Naive B cell (primary cell): ENCODE measurements around the gene KCNH2. TPM values are rescaled to one million over a fixed set of nuclear protein-coding genes. Genes with fewer than 3 reads are reported as not detected.

ENCODE experiments used
- ATAC-seq, 2 donors: fragments of 150-1000 bp; cut with Tn5 transposase; 2 replicates each; pipeline ENCODE4 v1.10.0; 2021; ENCODE audit warnings: low read depth in 2 of 2, mild to moderate bottlenecking in 2 of 2, moderate library complexity in 2 of 2
- DNase-seq: peaks from one replicate; pipeline ENCODE4 v3.0.0; 2022
- H3K27ac Mint-ChIP-seq, 6 donors: one replicate each; pipeline ENCODE4 v1.8.0; 2020 to 2022; ENCODE audit warnings: mild to moderate bottlenecking in 6 of 6, mixed read lengths in 6 of 6, moderate library complexity in 5 of 6, inconsistent platforms in 2 of 6
- H3K27me3 Mint-ChIP-seq, 3 donors: one replicate each; pipeline ENCODE4 v1.8.0; 2021 to 2022; ENCODE audit warnings: mixed read lengths in 3 of 3, mild to moderate bottlenecking in 1 of 3
- H3K36me3 Mint-ChIP-seq, 2 donors: one replicate each; pipeline ENCODE4 v1.8.0; 2020 to 2022; ENCODE audit warnings: mixed read lengths in 2 of 2, inconsistent platforms in 1 of 2, mild to moderate bottlenecking in 1 of 2
- H3K4me1 Mint-ChIP-seq, 3 donors: one replicate each; pipeline ENCODE4 v1.8.0; 2020 to 2022; ENCODE audit warnings: mixed read lengths in 3 of 3, inconsistent platforms in 1 of 3, mild to moderate bottlenecking in 1 of 3, moderate library complexity in 1 of 3
- H3K4me3 Mint-ChIP-seq, 8 donors: one replicate each; pipeline ENCODE4 v1.8.0; 2020 to 2022; ENCODE audit warnings: mild to moderate bottlenecking in 8 of 8, mixed read lengths in 8 of 8, moderate library complexity in 8 of 8, inconsistent platforms in 2 of 8
- H3K9me3 Mint-ChIP-seq, 7 donors: one replicate each; pipeline ENCODE4 v1.8.0; 2020 to 2022; ENCODE audit warnings: mixed read lengths in 7 of 7, mild to moderate bottlenecking in 5 of 7, inconsistent platforms in 2 of 7, moderate library complexity in 1 of 7
- polyA plus RNA-seq, 6 donors: library from polyadenylated mRNA; unstranded; fragments of 300-500 nt; fragmentation: Illumina TruSeq; gene quantifications; one replicate each; pipeline ENCODE4 v1.2.3, GENCODE V29; 2021; ENCODE audit warnings: low read depth in 6 of 6

Gene KCNH2
- polyA plus RNA-seq, 6 donors from 2014 or later, result 0.17 to 0.29 (median 0.29) TPM; not detected in 3

DNA sequence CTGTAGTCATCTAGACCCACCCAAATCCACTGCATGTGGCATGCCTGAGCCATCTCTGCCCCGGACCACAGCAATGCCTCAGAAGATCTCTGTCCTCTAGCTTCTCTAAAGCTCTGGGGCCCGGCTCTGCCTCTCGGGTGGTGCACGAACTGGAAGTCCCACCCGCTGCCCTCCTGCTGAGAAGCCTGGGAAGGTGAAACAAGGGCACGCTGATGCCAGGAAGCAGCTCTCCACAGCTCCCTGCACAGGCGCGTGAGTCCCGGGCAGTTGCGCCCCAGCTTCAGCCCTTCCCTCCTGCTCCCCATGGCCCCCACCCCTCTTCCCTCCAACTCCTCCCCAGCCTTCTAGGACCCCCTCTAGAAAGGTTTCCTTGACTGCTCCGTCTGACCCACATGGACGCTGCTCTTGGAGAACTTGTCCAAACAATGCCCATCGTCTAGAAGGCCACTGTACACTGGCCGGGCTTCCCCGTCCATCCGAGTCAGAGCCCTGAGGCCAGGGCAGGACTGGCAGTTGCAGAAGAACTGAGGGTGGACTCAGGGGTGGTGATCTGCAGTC is 12.8 kb downstream of the KCNH2 start:
- H3K27me3 Mint-ChIP-seq, result peaks cover 19 to 78% (median 74%) of the 10 kb centered on the region in 3 donors
- DNase-seq (no peak), ATAC-seq (no peak)
- peaks cover 4 to 11% (median 4%) of the 10 kb centered on the region in 3 donors for H3K4me1 Mint-ChIP-seq
- H3K9me3 Mint-ChIP-seq, result no peaks in the 10 kb centered on the region
- no peaks in the 10 kb centered on the region for H3K36me3 Mint-ChIP-seq
- no peak overlapping the region for H3K4me3 Mint-ChIP-seq
- no peak overlapping the region for H3K27ac Mint-ChIP-seq

DNA sequence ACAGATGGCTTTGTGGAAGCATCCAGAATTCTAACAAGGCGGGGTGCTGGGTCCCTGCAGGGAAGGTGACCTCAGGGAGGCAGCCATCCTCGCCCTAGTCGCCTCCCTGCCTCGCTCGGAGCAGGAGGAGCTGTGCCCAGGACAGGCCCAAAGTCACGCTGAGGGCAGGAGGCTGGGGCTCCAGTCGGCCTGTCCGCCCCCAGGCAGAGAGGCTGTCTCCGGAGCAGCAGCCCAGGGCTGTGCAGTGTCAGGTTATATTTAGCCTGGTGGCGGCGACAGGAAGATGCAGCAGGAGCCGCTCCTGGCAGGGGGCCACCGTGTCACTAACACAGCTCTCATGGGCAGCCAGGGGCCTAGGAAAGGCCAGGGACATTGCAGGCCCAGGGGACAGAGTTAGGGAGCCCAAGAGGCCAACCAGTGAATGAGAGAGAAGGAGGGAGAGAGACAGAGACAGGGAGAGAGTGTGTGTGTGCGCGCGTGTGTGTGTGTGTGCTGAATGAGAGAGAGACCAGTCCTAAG is 13.5 kb downstream of the KCNH2 start:
- DNase-seq, result no peak
- no peaks in the 10 kb centered on the region for H3K36me3 Mint-ChIP-seq
- no peak overlapping the region for H3K27ac Mint-ChIP-seq

DNA sequence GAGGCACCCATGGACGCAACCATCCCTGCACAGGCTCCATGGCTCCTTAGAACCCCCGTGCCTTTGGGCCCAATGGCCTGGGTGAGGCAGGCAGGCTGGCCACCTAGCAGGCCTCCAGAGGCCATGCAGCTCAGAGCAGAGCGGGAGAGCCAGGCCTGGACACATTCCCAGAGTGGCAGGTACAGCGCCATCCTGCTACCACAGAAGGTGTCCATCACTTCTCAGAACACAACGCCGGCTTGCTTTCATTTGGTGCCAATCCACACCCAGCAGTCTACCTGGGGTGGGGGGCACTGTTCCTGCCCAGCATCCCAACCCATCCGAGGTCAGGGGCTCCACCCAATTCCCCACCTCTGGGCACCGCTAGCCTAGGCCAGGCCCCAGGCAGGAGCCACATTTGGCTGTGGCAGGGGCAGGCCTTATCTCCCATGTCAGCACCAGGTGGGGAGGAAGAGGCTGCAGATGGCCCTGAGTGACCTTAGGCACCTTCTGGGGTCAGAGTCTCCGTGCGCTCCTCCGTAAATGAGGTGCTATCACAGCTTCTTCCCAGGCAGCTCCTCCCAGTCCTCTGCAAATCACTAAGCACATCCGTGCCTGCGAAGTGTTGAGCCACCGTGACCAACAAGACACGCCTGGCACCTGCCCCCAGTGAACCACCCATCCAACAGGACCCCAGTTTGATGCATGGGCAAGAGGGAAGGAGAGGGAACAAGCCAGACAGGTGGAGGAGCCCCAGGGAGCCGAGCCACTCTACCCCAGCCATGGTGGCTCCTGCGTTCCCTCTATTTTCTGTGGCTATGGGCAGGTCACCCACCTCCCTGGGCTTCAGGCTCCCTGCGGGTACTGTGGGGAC is 14.2 kb downstream of the KCNH2 start:
- Mint-ChIP-seq H3K27ac (no peak overlapping the region), H3K9me3 (no peaks in the 10 kb centered on the region), H3K27me3 (peaks cover 30 to 83% (median 76%) of the 10 kb centered on the region in 3 donors), H3K4me1 (peaks cover 4 to 11% (median 7%) of the 10 kb centered on the region in 3 donors), H3K36me3 (no peaks in the 10 kb centered on the region), H3K4me3 (no peak overlapping the region)
- DNase-seq, result no peak
- ATAC-seq, result no peak

More for the DNA sequence above, 13.5 kb downstream of the KCNH2 start:
- no peak overlapping the region for H3K4me3 Mint-ChIP-seq
- H3K9me3 Mint-ChIP-seq, result no peaks in the 10 kb centered on the region
- no peak for ATAC-seq
- H3K27me3 Mint-ChIP-seq, result peaks cover 26 to 78% (median 74%) of the 10 kb centered on the region in 3 donors
- H3K4me1 Mint-ChIP-seq, result peaks cover 4 to 11% (median 7%) of the 10 kb centered on the region in 3 donors

DNA sequence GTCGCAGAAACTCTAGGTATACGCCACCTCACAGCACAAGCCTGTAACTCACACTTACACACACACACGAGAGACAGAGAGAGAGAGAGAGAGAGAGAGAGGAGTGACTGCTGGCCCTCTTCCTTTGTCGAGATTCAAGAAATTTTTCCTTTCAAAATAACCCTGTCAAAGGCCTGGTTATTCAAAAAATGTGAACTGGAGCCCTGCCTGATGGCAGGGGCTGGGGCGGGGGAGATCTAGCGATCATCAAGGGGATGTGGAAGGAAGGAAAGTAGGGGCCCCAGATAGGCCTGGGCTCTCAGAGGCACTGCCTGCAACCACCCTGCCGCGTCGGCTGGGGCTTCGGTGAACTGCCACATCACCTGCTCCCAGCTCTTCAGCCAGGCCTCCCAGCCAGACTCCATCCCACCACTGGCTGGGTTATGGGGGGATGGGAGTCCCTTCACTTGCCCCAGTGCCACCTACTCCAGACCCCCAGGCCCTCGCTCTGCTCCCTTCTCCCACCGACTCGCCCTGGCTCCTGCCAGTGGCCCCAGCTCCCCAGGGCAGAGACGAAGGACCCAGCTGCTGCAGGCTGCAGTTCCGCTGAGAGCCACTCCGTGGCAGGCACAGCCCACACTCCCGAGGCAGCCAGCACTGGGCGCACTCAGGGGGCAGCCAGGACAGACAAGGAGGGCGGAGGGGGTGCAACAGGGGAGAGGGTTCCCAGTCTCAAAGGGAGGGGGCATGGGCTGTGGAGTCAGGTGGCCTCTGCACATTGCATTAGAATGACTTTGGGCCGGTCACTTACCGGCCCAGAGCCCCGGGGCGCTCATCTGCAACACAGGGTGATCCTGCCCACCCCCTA is 15.3 kb downstream of the KCNH2 start:
- no peaks in the 10 kb centered on the region for H3K36me3 Mint-ChIP-seq
- no peaks in the 10 kb centered on the region for H3K9me3 Mint-ChIP-seq
- H3K4me1 Mint-ChIP-seq, result peaks cover 7 to 11% (median 7%) of the 10 kb centered on the region in 3 donors
- peaks cover 29 to 79% (median 77%) of the 10 kb centered on the region in 3 donors for H3K27me3 Mint-ChIP-seq
- no peak overlapping the region for H3K4me3 Mint-ChIP-seq
- DNase-seq (peak; percentile 42), ATAC-seq (peak; percentile 84 to 85)
- H3K27ac Mint-ChIP-seq, result no peak overlapping the region

DNA sequence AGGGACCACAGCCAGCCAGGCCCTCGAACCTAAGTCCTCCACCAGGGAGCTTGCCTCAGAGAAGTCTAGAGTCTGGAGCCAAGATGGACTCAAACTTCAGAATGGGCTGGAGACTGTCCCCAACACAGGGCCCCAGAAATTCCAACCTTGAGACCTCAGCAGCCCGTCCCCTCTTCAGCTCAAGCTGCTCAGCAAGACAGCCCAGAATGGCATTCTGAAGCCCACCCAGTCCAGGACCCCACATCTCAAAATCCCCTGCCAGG is 15.9 kb downstream of the KCNH2 start:
- peaks cover 0 to 5% of the 10 kb centered on the region in 2 donors for H3K36me3 Mint-ChIP-seq
- H3K27me3 Mint-ChIP-seq, result peaks cover 27 to 79% (median 77%) of the 10 kb centered on the region in 3 donors
- H3K9me3 Mint-ChIP-seq, result no peaks in the 10 kb centered on the region
- no peak overlapping the region for H3K27ac Mint-ChIP-seq
- no peak overlapping the region for H3K4me3 Mint-ChIP-seq
- peaks cover 7 to 14% (median 7%) of the 10 kb centered on the region in 3 donors for H3K4me1 Mint-ChIP-seq
- ATAC-seq (no peak), DNase-seq (no peak)

DNA sequence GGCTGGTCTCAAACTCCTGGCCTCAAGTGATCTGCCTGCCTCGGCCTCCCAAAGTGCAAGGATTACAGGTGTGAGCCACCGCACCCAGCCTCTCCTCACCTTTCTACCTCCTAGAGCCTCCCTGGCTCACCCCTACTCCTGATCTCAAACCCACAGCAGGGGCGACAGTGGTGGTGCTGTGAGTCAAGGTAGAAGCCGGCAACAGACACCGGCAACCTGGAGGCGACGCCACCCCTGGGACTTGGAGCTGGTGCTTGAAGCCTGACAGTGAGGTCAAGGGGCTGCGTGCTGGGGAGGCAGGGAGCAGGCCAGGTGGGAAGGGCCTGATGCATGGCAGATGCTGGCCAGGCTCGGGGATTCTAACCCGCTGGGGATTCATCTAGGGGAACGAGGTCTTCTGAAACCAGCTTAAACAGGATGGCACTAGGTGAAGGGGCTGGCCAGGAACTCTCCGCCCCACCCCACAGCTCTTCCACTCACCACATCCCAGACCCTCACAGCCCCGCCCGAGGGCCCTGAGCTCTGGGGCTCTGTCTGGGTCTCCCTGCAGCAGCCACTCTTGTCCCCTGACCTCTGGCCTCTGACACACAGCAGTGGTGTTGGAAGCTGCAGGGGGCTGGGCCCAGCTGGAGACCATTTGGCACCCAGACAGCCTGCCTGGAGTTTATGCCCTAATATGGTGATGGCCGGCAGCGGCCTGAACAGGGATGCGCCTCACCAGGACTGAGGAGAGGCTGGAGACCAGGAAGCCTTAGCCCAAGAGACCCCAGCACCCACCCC is 16.4 kb downstream of the KCNH2 start:
- Mint-ChIP-seq H3K9me3 (no peaks in the 10 kb centered on the region), H3K27me3 (peaks cover 30 to 82% (median 81%) of the 10 kb centered on the region in 3 donors), H3K27ac (no peak overlapping the region), H3K4me3 (no peak overlapping the region), H3K4me1 (peaks cover 7 to 16% (median 9%) of the 10 kb centered on the region in 3 donors), H3K36me3 (peaks cover 0 to 10% of the 10 kb centered on the region in 2 donors)
- no peak for DNase-seq
- no peak for ATAC-seq

DNA sequence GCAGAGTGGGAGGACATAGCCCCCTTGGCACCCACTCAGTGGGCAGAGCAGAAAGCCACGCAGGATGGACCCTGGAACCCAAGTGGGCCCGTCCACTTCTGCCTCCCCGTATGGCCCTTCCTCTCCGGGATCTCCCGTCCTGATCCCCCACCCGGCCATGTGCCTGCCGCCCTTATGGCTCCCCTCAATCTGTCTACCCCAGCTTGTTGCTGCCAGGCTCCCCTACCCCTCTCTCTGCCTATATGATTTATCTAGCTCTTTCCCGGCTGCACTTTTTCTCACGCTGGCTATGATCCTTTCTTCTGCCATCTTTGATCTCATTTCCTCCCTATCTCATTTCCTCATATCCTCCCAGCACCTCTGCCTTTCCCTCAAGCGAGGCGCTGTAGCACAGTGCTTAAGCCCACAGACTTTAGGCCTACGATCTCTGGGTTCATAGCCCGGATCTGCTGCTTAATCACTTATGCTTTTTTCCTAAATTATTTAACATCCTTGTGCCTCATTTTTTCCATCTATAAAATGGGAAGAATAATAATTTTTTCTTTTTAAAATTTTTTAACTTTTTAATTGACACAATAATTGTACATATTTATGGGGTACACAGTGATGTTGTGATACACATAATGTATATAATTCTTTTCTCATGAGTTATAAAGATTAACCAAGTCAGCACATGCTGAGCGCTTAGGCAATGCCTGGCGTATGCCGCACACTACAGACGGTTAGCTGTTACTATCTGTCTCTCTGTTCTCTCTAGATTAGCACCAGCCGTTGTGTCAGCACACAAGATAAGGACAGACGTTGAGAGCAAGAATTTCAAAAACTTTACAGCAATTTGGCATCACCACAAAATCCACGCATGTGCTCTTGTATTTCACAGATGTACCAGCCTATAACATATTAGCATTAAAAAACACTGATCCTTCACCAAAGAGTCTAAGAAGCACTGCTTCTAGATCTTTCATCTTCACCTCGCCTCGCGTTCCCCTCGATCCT is 18.1 kb downstream of the KCNH2 start:
- Mint-ChIP-seq H3K36me3 (peaks cover 0 to 10% of the 10 kb centered on the region in 2 donors), H3K27me3 (peaks cover 31 to 88% (median 84%) of the 10 kb centered on the region in 3 donors), H3K27ac (peak overlapping the region in 1 of 6 donors; percentile 48), H3K9me3 (no peaks in the 10 kb centered on the region), H3K4me1 (peaks cover 9 to 16% (median 11%) of the 10 kb centered on the region in 3 donors), H3K4me3 (peak overlapping the region in 1 of 8 donors; percentile 10)
- ATAC-seq (peak in 1 of 2 donors; percentile 44), DNase-seq (no peak)

DNA sequence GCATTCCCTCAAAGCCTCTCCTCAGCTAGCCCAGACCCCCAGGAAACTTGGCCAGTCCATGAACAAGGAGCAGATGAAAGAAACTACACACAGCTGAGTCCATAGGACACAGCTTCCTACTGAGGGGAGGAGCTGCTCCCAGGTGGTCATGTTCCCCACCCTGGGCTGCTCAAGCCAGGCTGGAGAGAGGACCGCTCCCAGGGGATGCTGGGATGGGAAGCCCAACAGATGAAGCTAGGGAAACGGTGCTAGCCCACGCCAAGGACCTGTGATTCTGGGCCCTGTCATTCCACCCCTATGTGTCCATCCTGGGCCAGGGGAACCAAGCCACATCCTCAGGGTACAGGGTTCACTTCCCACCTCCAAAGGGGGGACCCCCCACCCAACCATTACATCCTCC is 19.0 kb downstream of the KCNH2 start:
- Mint-ChIP-seq H3K27me3 (peaks cover 31 to 86% (median 82%) of the 10 kb centered on the region in 3 donors), H3K36me3 (peaks cover 0 to 10% of the 10 kb centered on the region in 2 donors), H3K4me3 (no peak overlapping the region), H3K9me3 (no peaks in the 10 kb centered on the region), H3K27ac (no peak overlapping the region), H3K4me1 (peaks cover 9 to 16% (median 11%) of the 10 kb centered on the region in 3 donors)
- DNase-seq (no peak), ATAC-seq (no peak)

DNA sequence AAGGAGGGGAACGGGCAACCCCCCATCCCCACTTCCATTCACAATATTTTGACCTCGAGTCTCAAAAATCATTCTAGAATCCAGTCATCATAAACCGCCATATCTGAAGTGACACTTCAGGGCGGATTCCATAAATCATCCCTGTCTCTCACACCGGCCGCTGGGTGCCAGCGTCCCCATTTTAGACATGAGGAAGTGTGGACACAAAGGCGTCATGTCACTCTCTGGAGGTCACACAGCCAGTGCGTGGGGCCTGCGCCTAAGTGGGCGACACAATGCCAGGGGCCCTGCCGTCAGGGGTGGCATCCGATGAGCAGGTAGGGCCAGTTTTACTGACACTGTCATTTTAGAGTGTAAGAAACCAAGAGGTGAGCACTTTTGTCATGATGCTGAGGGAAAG is 19.5 kb downstream of the KCNH2 start:
- Mint-ChIP-seq H3K4me3 (no peak overlapping the region), H3K4me1 (peaks cover 9 to 16% (median 11%) of the 10 kb centered on the region in 3 donors), H3K27me3 (peaks cover 31 to 88% (median 83%) of the 10 kb centered on the region in 3 donors), H3K36me3 (peaks cover 0 to 10% of the 10 kb centered on the region in 2 donors), H3K27ac (no peak overlapping the region), H3K9me3 (no peaks in the 10 kb centered on the region)
- no peak for DNase-seq
- no peak for ATAC-seq

DNA sequence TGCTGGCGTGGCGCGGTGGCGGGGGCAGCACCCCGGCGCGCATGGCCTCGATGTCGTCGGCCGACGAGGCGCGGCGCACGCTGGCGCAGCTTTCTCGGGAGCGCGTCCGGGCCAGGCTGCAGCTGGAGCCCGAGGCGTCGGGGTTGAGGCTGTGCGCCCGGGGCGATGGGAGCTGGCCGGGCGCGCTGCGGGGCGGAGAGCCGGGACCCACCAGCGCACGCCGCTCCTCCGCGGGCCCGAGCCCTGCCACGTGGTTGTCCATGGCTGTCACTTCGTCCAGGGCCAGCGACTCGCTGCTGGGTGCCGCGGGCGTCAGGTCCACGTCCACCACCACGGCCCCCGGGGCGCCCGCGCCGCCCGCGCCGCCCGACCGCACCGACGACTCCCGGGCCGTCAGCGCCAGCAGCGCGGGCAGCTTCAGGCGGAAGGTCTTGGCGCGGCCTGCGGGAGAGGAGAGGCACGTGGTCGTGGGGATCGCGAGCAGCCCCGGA is 20.0 kb downstream of the KCNH2 start:
- no peak overlapping the region for H3K4me3 Mint-ChIP-seq
- DNase-seq (no peak), ATAC-seq (no peak)
- H3K36me3 Mint-ChIP-seq, result peaks cover 0 to 10% of the 10 kb centered on the region in 2 donors
- H3K27ac Mint-ChIP-seq, result no peak overlapping the region
- H3K9me3 Mint-ChIP-seq, result no peaks in the 10 kb centered on the region
- H3K4me1 Mint-ChIP-seq, result peaks cover 9 to 15% (median 10%) of the 10 kb centered on the region in 3 donors
- H3K27me3 Mint-ChIP-seq, result peaks cover 35 to 90% (median 86%) of the 10 kb centered on the region in 3 donors

DNA sequence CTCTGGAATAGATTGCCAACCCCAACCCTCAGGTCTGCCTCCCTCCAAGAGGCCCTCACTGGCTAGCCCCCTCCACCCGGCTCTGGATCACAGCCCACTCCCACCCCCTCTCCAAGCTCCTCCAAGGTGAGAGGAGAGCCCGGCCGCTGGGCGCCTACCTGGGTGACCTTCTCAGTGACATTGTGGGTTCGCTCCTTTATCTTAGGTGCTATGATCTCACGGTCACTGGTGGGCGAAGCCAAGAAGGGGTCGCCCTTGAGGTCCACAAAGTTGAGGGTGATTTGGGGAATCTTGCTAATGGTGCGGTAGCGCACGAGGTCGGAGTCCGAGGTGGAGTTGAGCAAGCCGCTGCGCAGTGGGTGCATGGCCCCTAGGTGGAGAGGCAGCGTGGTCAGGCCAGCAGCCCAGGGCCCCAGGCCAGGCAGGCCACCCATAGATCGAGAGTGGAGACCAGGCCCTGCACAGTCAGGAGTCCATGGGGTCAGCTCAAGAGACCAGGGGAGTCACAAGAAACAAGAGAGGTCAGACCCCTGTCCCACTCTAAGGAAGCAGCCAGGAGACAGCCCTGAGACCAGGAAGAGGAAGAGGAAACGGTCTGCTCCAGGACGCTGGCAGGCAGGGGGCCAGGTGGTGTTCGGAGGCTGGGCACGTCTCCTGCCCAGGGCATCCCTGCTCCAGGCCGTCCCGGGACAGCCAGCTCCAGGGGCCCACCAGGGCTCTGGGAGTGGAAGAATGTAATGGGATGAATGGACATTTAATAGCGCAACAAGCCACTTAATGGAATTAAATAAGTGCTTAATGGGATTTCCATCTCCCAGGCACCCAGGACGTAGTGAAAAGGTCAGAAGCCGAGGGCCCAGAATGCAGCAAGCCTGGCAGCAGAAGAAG is 20.7 kb downstream of the KCNH2 start:
- H3K36me3 Mint-ChIP-seq, result peaks cover 0 to 10% of the 10 kb centered on the region in 2 donors
- no peaks in the 10 kb centered on the region for H3K9me3 Mint-ChIP-seq
- peaks cover 7 to 8% (median 7%) of the 10 kb centered on the region in 3 donors for H3K4me1 Mint-ChIP-seq
- ATAC-seq (no peak), DNase-seq (no peak)
- peaks cover 36 to 86% (median 86%) of the 10 kb centered on the region in 3 donors for H3K27me3 Mint-ChIP-seq
- H3K4me3 Mint-ChIP-seq, result no peak overlapping the region
- H3K27ac Mint-ChIP-seq, result peak overlapping the region in 1 of 6 donors; percentile 67
